ENCODE measurements around the gene TPP2. TPM values are rescaled to one million over a fixed set of nuclear protein-coding genes. Genes with fewer than 3 reads are reported as not detected.

Gene TPP2
- total RNA-seq, 2 experiments from 2014 or later, result 31.1 to 36.3 TPM

DNA sequence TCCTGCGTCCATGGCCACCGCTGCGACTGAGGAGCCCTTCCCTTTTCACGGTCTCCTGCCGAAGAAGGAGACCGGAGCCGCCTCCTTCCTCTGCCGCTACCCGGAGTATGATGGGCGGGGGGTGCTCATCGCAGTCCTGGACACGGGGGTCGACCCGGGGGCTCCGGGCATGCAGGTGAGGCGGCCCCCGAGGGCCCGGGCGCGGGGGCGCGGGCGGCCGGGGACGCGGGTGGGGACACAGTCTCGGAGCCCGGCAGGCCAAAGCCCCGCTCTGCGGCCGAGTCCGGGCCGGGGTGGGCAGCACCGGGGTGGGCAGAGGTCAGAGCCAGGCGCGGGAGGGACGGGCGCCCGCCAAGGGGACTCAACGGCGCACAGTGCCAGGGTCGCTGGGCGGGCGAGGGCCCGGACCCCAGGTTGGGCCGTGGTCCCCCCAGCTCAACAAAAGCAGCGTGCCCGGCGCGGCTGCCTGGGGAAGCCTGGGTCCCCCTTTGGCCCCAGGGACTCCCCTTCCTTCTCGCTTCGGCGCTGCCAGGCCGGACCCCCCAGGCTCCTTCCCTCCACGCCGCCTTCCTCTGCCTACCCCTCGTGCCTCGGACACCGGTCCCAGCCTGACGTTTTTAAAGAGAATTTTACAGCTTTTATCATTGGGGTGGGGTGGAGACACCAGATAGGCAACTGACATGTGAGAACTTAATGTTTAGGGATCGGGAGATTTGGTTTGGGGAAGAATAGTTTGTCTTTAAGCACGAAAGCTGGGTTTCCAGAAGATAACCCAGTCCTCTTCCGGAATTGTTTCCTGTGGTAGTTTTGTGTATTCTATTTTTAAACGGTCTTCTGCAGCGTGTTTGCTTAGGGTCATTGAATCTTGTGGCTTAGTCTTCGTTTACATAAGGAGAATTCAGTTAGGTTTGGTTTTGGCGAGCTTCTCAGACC is 509 bp downstream of the TPP2 start:
- no TSS peak for BruUV-seq (replicated peaks)
- Histone ChIP-seq H3K4me1 (ENCODE audit: insufficient read depth, low read length, poor library complexity, severe bottlenecking) (peaks cover 24% of the 10 kb centered on the region), H3K4me2 (ENCODE audit: low read length) (peak overlapping the region; percentile 95), H2AFZ (ENCODE audit: low read length) (no peak overlapping the region), H3K9me2 (ENCODE audit: insufficient read depth, low read length) (no peaks in the 10 kb centered on the region), H3K4me3 (ENCODE audit: low read depth, low read length, poor library complexity, severe bottlenecking) (peak overlapping the region; percentile 86), H4K20me1 (ENCODE audit: insufficient read depth, low read length) (peaks cover 11% of the 10 kb centered on the region), H3K79me2 (ENCODE audit: insufficient read depth, low read depth, low read length) (peaks cover 68% of the 10 kb centered on the region), H3K27ac (ENCODE audit: low read depth, low read length, poor library complexity, severe bottlenecking) (peak overlapping the region; percentile 91), H3K36me3 (ENCODE audit: insufficient read depth, low read length) (peaks cover 7% of the 10 kb centered on the region), H3K9me3 (ENCODE audit: low read length) (no peaks in the 10 kb centered on the region)
- TF ChIP-seq, protein P1, sequence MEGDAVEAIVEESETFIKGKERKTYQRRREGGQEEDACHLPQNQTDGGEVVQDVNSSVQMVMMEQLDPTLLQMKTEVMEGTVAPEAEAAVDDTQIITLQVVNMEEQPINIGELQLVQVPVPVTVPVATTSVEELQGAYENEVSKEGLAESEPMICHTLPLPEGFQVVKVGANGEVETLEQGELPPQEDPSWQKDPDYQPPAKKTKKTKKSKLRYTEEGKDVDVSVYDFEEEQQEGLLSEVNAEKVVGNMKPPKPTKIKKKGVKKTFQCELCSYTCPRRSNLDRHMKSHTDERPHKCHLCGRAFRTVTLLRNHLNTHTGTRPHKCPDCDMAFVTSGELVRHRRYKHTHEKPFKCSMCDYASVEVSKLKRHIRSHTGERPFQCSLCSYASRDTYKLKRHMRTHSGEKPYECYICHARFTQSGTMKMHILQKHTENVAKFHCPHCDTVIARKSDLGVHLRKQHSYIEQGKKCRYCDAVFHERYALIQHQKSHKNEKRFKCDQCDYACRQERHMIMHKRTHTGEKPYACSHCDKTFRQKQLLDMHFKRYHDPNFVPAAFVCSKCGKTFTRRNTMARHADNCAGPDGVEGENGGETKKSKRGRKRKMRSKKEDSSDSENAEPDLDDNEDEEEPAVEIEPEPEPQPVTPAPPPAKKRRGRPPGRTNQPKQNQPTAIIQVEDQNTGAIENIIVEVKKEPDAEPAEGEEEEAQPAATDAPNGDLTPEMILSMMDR (conservative IDR thresholded peaks at IDR 0.05; ENCODE audit: low read length), result no peak
- no peak for TF ChIP-seq EZH2phosphoT487 (IDR thresholded peaks at IDR 0.05; ENCODE audit: borderline replicate concordance, low read depth, low read length)
- peak; percentile 18 for DNase-seq (ENCODE audit: low spot score)
- intact Hi-C loops (cut with micrococcal nuclease; ENCODE audit: unreplicated experiment), result loop anchor here (5.0 kb wide), 1 partner anchor 155 kb away; no protein-coding TSS in a partner anchor
- POLR2A ChIA-PET, result interaction anchor here (1.6 to 1.9 kb wide), 2 partner anchors 248 to 249 kb away, joined by 4 to 6 read pairs; no protein-coding TSS in a partner anchor
- CTCF ChIA-PET (ENCODE audit: unreplicated experiment), result no interaction called here

DNA sequence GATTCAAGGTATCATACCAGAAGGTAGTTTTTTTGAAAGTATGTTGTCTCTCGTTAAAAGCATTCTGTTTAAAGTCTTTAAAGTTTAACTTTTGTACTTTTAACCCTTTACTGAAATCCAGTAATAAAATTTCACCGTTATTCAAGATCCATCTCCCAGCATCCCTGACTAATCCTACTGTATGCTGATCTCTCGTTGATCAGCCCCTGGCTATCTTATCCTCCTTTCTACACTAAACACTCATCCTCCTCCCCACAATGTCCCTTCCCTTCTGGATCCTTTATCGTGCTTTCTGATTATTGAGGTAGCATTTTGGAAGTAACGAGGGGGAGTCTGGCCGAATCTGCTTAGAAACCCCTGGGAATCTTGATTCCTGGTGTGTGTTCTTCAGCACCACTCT is 1.3 kb downstream of the TPP2 start:
- ChIA-PET CTCF (ENCODE audit: unreplicated experiment) (no interaction called here), POLR2A (no interaction called here)
- H2AFZ ChIP-seq (ENCODE audit: low read length), result no peak overlapping the region
- BruUV-seq (replicated peaks), result no TSS peak
- no peak for TF ChIP-seq EZH2phosphoT487 (IDR thresholded peaks at IDR 0.05; ENCODE audit: borderline replicate concordance, low read depth, low read length)
- TF ChIP-seq, protein P1 (conservative IDR thresholded peaks at IDR 0.05; ENCODE audit: low read length), result no peak
- no peaks in the 10 kb centered on the region for H3K9me2 ChIP-seq (ENCODE audit: insufficient read depth, low read length)
- H3K4me1 ChIP-seq (ENCODE audit: insufficient read depth, low read length, poor library complexity, severe bottlenecking), result peaks cover 20% of the 10 kb centered on the region
- no peak for DNase-seq (ENCODE audit: low spot score)
- H3K9me3 ChIP-seq (ENCODE audit: low read length), result no peaks in the 10 kb centered on the region
- peaks cover 14% of the 10 kb centered on the region for H3K36me3 ChIP-seq (ENCODE audit: insufficient read depth, low read length)
- peaks cover 11% of the 10 kb centered on the region for H4K20me1 ChIP-seq (ENCODE audit: insufficient read depth, low read length)
- peak overlapping the region; percentile 91 for H3K27ac ChIP-seq (ENCODE audit: low read depth, low read length, poor library complexity, severe bottlenecking)
- intact Hi-C loops (cut with micrococcal nuclease; ENCODE audit: unreplicated experiment), result loop anchor here (5.0 kb wide), 1 partner anchor 156 kb away; no protein-coding TSS in a partner anchor
- peak overlapping the region; percentile 86 for H3K4me3 ChIP-seq (ENCODE audit: low read depth, low read length, poor library complexity, severe bottlenecking)
- H3K79me2 ChIP-seq (ENCODE audit: insufficient read depth, low read depth, low read length), result peaks cover 76% of the 10 kb centered on the region
- peak overlapping the region; percentile 95 for H3K4me2 ChIP-seq (ENCODE audit: low read length)
